Uterus (tissue), 4 donors: ENCODE results near the gene ADIPOR2. TPM values are rescaled to one million over a fixed set of nuclear protein-coding genes. Genes with fewer than 3 reads are reported as not detected.

ENCODE experiments used
- DNase-seq, 2 donors: peaks; one replicate each; pipeline ENCODE4 v3.0.0-alpha.2; 2019 to 2020
- H3K27ac ChIP-seq, 2 donors: fragments of 200-600 bp; sonication (generic); 1 replicate in 1 of 2; 2 replicates in 1 of 2; pipeline ENCODE4 v1.5.1; 2016 to 2018
- H3K27me3 ChIP-seq, 2 donors: fragments of 200-600 bp; sonication (generic); one replicate each; pipeline ENCODE4 v1.5.1; 2018 to 2019; ENCODE audit warnings: control low read depth in 1 of 2
- H3K36me3 ChIP-seq, 2 donors: fragments of 200-600 bp; sonication (generic); one replicate each; pipeline ENCODE4 v1.5.1; 2019; ENCODE audit warnings: control low read depth in 1 of 2
- H3K4me1 ChIP-seq, 2 donors: fragments of 200-600 bp; sonication (generic); one replicate each; pipeline ENCODE4 v1.5.1; 2018 to 2019; ENCODE audit warnings: control low read depth in 1 of 2
- H3K4me3 ChIP-seq, 2 donors: fragments of 200-600 bp; sonication (generic); 1 replicate in 1 of 2; 2 replicates in 1 of 2; pipeline ENCODE4 v1.5.1; 2018 to 2019; ENCODE audit warnings: mild to moderate bottlenecking in 1 of 2
- H3K9me3 ChIP-seq, 2 donors: fragments of 200-600 bp; sonication (generic); one replicate each; pipeline ENCODE4 v1.5.1; 2019; ENCODE audit warnings: control low read depth in 1 of 2
- CTCF ChIP-seq, 4 experiments: fragments of 200-600 bp in 2 of 4; fragments of 450-650 bp in 2 of 4; sonication (generic) in 2 of 4; IDR thresholded peaks; one replicate each; pipeline ENCODE4 v1.5.1; 2016 to 2019; ENCODE audit warnings: antibody characterized with exemption in 4 of 4, mild to moderate bottlenecking in 2 of 4, moderate library complexity in 1 of 4
- POLR2A ChIP-seq, 2 donors: fragments of 450-650 bp; IDR thresholded peaks; one replicate each; pipeline ENCODE4 v1.6.1; 2016; ENCODE audit warnings: antibody characterized with exemption in 2 of 2, mild to moderate bottlenecking in 1 of 2, moderate library complexity in 1 of 2
- intact Hi-C: fragments of 100-400 bp; cut with DNase I; formaldehyde crosslinking; loops from one replicate; pipeline ENCODE4 v1.15.1; 2023; ENCODE audit warnings: low total_unique reads
- total RNA-seq, 4 donors: library from RNA; depleted of rRNA in 3 of 4; stranded (reverse); fragments of >200 nt in 3 of 4; gene quantifications; one replicate each; pipeline versions ENCODE4 v1.1.0 to v1.2.4, GENCODE V29; 2014 to 2023
- donor health status: DM: yes; HTN: yes; CAD: no.

ADIPOR2 gene
- total RNA-seq, 4 donors from 2014 or later, result 30.3 to 71.2 (median 42.3) TPM

- no peaks in the 10 kb centered on the region for H3K36me3 ChIP-seq
- intact Hi-C loops, result no loop called here
- no peak for DNase-seq
- no peak for TF ChIP-seq CTCF (IDR thresholded peaks at IDR 0.05)
- TF ChIP-seq POLR2A (IDR thresholded peaks at IDR 0.05), result no peak
- H3K27me3 ChIP-seq, result no peaks in the 10 kb centered on the region
- no peak overlapping the region for H3K4me3 ChIP-seq
- H3K4me1 ChIP-seq, result no peaks in the 10 kb centered on the region
- H3K27ac ChIP-seq, result no peak overlapping the region
- no peaks in the 10 kb centered on the region for H3K9me3 ChIP-seq
Observed at GRCh38 chr12:1697271-1697670, 6.4 kb downstream of the ADIPOR2 start.

- Histone ChIP-seq H3K9me3 (no peaks in the 10 kb centered on the region), H3K27me3 (no peaks in the 10 kb centered on the region), H3K4me3 (no peak overlapping the region), H3K27ac (no peak overlapping the region), H3K36me3 (no peaks in the 10 kb centered on the region), H3K4me1 (no peaks in the 10 kb centered on the region)
- no peak for DNase-seq
- TF ChIP-seq POLR2A (IDR thresholded peaks at IDR 0.05) (no peak), CTCF (IDR thresholded peaks at IDR 0.05) (no peak)
- intact Hi-C loops, result no loop called here
Observed at GRCh38 chr12:1698720-1699119, 7.8 kb downstream of the ADIPOR2 start.

GRCh38 chr12:1702713-1703112 lies 11.8 kb downstream of the ADIPOR2 start:
- H3K4me1 ChIP-seq, result no peaks in the 10 kb centered on the region

GRCh38 chr12:1703771-1704722 lies 13.2 kb downstream of the ADIPOR2 start:
- Histone ChIP-seq H3K9me3 (no peaks in the 10 kb centered on the region), H3K4me1 (no peaks in the 10 kb centered on the region), H3K27ac (no peak overlapping the region), H3K4me3 (no peak overlapping the region), H3K36me3 (no peaks in the 10 kb centered on the region), H3K27me3 (no peaks in the 10 kb centered on the region)
- TF ChIP-seq POLR2A (IDR thresholded peaks at IDR 0.05), result no peak
- no peak for TF ChIP-seq CTCF (IDR thresholded peaks at IDR 0.05)
- no peak for DNase-seq
- intact Hi-C loops, result no loop called here

More at GRCh38 chr12:1702713-1703112, 11.8 kb downstream of the ADIPOR2 start:
- Histone ChIP-seq H3K4me3 (no peak overlapping the region), H3K9me3 (no peaks in the 10 kb centered on the region), H3K27ac (no peak overlapping the region), H3K36me3 (no peaks in the 10 kb centered on the region), H3K27me3 (no peaks in the 10 kb centered on the region)
- intact Hi-C loops, result no loop called here
- no peak for DNase-seq
- TF ChIP-seq POLR2A (IDR thresholded peaks at IDR 0.05) (no peak), CTCF (IDR thresholded peaks at IDR 0.05) (no peak)
